IPS DF 6.9 (cell line): ENCODE measurements around the gene EDN3.
"Not testable (repeated sequence)": the region's sequence is repeated elsewhere in the genome, so short reads cannot be mapped to it uniquely, and the experiment has no call there.

Experiments
- DNase-seq: peaks from one replicate; pipeline ENCODE4 v3.0.0-alpha.2; 2013; ENCODE audit warnings: low read depth, low spot score
- H3K27ac ChIP-seq: one replicate; pipeline ENCODE4 v1.5.1; 2013; ENCODE audit warnings: low read length, control low read depth
- H3K27me3 ChIP-seq: 2 replicates; pipeline ENCODE4 v1.6.1; 2013; ENCODE audit warnings: mild to moderate bottlenecking, low read length; ENCODE audit not compliant: control insufficient read depth, insufficient read depth
- H3K36me3 ChIP-seq: 2 replicates; pipeline ENCODE4 v1.6.1; 2013; ENCODE audit warnings: low read length; ENCODE audit not compliant: control insufficient read depth, insufficient read depth
- H3K4me1 ChIP-seq: 2 replicates; pipeline ENCODE4 v1.6.1; 2013; ENCODE audit warnings: low read length; ENCODE audit not compliant: control insufficient read depth, insufficient read depth
- H3K4me3 ChIP-seq: 2 replicates; pipeline ENCODE4 v1.5.1; 2013; ENCODE audit warnings: mild to moderate bottlenecking, low read length
- H3K9me3 ChIP-seq: 2 replicates; pipeline ENCODE4 v1.6.1; 2013; ENCODE audit warnings: low read length, inconsistent platforms; ENCODE audit not compliant: control insufficient read depth, insufficient read depth
- WGBS: extraction: QIAGEN DNeasy Blood & Tissue Kit; methylation state at CpG from one replicate; pipeline ENCODE4 v1.1.7; 2013; ENCODE audit warnings: mixed read lengths, missing lambda C conversion rate; ENCODE audit not compliant: insufficient read length, insufficient coverage; 5-methylcytosine and 5-hydroxymethylcytosine counted together

The EDN3 gene

DNA sequence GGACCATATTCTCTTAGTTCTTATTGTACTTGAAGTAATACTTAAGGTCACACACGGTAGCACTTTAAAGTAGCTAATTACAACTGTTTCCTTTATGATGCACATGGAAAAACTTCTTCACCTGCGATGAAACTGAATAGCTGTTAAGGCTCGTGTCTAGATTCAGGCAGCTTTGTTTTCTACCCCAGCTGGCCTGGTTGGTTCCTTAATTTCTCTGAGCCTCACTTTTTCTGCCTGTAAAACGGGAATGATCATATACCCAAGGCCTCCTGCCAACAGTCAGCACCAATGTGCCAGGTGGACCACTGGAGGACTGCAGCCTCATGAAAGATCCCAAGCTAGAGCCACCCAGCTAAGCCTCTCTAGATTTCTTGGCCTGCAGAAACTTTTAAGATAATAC lies 35.0 kb downstream of the EDN3 start:
- Histone ChIP-seq H3K27me3 (no peaks in the 10 kb centered on the region; the same call in 1 of the 2 replicates), H3K4me3 (no peak overlapping the region), H3K4me1 (no peaks in the 10 kb centered on the region), H3K9me3 (no peaks in the 10 kb centered on the region), H3K27ac (no peak overlapping the region), H3K36me3 (no peaks in the 10 kb centered on the region)
- no peak for DNase-seq
- no CpG with 5 or more reads among the region's 4 CpGs for WGBS

DNA sequence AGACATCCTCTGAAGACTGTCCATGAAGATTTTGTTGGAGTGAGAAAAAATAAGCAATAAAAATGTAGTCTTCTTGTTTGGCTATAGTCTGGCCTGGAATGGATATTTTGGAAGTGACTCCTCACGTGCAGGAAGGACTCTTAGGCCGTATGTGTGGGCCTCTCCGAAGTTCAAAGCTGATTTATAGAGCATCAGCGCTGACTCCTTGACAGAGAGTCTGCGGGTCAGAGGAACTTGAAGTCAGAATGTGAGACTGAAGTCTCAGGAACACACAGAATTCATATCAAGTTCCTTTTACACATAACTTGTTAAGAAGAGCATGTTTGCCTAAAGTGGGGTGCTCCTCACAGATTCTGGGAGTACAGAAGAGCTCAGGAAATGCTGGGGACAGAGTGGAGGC lies 36.1 kb downstream of the EDN3 start:
- Histone ChIP-seq H3K4me1 (no peaks in the 10 kb centered on the region), H3K4me3 (no peak overlapping the region), H3K27ac (no peak overlapping the region), H3K27me3 (no peaks in the 10 kb centered on the region; the same call in 1 of the 2 replicates), H3K9me3 (no peaks in the 10 kb centered on the region), H3K36me3 (no peaks in the 10 kb centered on the region)
- no CpG with 5 or more reads among the region's 5 CpGs for WGBS
- DNase-seq, result no peak

DNA sequence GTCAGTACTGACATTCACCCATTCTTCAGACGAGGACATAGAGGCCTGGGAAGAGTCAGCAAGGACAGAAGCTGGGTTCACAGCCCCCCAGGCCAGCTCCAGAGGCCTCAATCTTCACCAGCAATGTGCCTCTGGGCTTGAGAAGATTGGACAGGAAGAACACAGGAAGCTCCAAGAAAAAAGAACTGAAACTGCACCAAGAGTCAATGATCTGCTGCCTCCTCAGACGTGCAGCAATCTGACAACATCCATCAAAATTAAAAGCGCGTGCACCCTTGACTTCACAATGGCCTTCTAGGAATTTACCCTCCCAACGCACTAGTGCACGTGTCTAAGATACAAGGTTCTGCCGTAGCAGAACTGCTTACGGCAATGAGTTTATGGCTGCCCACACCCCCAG lies 38.0 kb downstream of the EDN3 start:
- not testable (repeated sequence) for H3K27me3 ChIP-seq, H3K36me3 ChIP-seq, H3K4me3 ChIP-seq, H3K9me3 ChIP-seq, DNase-seq, H3K27ac ChIP-seq, H3K4me1 ChIP-seq
- WGBS, result no CpG with 5 or more reads among the region's 8 CpGs

DNA sequence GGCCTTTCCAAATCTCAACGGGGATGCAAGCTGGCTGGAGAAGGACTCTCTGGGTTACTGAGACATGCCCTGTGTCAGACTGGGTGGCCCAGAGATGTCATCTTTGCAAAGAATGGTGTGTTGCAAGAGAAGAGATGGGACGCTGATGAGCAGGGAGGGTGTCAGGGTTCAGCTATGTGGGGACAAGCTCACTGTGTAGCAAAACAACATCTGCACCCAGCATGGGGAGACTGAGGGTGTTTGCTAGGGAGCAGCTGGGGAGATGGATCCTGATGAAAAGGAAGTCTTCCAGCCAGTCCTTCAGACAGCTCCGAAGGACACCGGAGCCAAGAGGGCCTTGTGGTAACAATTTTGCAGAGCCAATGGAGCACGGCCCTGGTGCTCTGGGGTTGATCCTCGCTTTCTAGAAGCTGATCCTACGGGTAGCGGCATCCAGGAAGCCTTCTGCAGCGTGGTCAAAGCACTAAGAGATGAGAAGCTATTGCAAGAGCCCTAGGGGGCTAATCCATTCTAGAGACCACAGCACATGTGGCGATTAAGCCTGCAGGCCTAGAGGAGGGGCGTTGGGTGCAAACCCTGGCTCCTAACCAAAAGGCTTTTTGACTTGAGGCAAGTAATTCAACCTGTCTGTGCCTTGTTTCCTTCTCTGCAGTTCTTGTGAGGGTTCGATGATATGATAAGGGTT lies 39.9 kb downstream of the EDN3 start:
- Histone ChIP-seq H3K36me3 (no peaks in the 10 kb centered on the region), H3K9me3 (no peaks in the 10 kb centered on the region), H3K27me3 (no peaks in the 10 kb centered on the region), H3K4me1 (no peaks in the 10 kb centered on the region), H3K4me3 (no peak overlapping the region), H3K27ac (no peak overlapping the region)
- DNase-seq, result no peak
- WGBS, result no CpG with 5 or more reads among the region's 12 CpGs

DNA sequence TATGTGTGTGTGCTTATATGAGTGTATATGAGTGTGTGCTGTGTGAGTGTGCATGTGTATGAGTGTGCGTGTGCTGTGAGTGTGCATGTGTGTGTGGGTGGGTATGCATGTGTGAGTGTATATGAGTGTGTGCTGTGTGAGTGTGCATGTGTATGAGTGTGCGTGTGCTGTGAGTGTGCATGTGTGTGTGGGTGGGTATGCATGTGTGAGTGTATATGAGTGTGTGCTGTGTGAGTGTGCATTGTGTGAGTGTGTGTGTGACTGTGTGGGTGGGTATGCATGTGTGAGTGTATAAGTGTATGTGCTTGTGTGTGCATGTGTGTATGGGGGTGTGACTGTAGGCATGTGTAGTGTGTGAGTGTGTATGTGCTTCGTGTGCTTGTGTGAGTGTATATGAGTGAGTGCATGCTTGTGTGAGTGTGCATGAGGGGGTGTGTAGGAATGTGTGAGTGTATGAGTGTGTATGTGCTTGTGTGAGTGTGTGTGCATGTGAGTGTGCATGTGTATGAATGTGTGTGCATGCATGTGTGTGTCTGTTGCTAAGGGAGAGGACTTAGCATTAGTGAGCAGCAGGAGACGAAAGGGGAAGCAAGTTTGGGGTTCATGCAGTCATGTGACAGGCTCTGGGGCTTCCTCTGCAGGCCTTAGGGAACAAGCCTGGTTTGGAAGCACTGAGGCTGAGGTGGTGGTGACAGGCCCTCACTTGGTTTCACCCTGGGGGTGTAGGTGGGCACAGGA lies 41.0 kb downstream of the EDN3 start:
- H3K9me3 ChIP-seq, H3K27me3 ChIP-seq, DNase-seq, H3K36me3 ChIP-seq, H3K4me1 ChIP-seq, H3K27ac ChIP-seq, H3K4me3 ChIP-seq: not testable (repeated sequence)
- WGBS, result no CpG with 5 or more reads among the region's 4 CpGs

DNA sequence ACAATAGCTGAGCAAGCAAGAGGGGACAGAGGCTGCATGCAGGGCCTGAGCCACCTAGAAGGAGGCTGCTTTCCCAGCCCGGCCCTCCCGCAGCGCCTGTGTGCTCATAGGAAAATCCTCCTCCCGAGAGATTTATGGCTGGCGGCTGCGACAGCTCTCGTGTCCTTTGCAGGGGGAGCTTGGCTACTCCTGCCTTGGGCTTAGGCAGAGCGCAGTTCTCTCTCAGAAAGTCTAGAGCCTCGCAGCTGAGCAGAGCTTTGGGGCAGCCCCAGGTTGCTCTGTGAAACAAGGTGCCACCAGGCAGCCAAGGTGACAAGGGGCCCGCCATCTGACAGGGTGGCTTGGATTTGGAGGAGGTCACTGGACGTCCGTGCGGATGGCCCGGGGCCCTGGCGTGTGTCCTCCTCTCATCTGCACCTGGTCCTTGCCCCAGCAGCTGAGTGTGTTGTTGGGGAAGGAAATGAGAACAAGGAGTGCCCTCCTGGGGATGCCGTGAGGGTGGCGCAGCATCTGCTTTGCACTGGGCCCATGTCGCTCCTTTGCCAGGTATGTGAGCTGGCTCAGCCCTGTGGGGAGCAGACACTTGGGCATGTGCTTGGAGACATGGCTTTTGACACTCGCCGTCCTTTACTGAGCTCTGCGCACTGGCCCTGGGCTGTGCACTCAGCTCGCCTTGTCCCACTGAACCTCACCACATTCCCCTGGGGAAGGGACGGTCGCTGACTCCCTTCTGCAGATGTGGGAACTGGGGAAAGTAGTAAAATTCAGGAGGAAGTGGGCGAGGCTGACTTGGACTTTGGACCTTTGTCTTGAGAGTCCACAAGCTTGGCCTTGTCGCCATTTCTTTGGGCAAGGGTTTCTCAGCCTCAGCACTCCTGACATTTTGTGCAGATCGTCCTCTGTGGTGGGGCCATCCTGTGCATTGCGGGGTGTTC lies 41.9 kb downstream of the EDN3 start:
- no peaks in the 10 kb centered on the region for H3K4me1 ChIP-seq
- H3K27me3 ChIP-seq, result no peaks in the 10 kb centered on the region
- no peak overlapping the region for H3K27ac ChIP-seq
- WGBS, result no CpG with 5 or more reads among the region's 28 CpGs
- no peak overlapping the region for H3K4me3 ChIP-seq
- no peak for DNase-seq
- no peaks in the 10 kb centered on the region for H3K36me3 ChIP-seq
- H3K9me3 ChIP-seq, result no peaks in the 10 kb centered on the region

DNA sequence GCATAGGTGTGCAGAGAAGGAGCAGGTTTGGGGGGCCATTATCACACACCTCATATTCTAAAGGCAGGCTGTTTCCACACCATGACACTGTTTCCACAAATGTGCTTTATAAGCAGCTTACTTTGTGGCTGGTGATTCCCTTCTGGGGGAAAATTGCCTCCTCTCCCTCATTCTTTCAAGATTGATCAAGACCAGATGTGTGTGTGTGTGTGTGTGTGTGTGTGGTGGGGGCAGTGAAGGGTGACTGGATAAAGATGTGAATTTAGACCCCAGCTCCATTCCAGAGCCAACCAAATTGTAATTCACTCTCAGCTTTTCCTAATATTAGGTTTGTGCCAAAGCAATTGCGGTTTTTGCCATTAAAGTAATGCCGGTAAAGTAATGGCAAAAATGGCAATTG lies 45.6 kb downstream of the EDN3 start:
- no peak for DNase-seq
- H3K27ac ChIP-seq, result no peak overlapping the region
- H3K27me3 ChIP-seq, result no peaks in the 10 kb centered on the region
- no peaks in the 10 kb centered on the region for H3K9me3 ChIP-seq
- no peak overlapping the region for H3K4me3 ChIP-seq
- no peaks in the 10 kb centered on the region for H3K36me3 ChIP-seq
- no peaks in the 10 kb centered on the region for H3K4me1 ChIP-seq
- no CpG with 5 or more reads among the region's 2 CpGs for WGBS

DNA sequence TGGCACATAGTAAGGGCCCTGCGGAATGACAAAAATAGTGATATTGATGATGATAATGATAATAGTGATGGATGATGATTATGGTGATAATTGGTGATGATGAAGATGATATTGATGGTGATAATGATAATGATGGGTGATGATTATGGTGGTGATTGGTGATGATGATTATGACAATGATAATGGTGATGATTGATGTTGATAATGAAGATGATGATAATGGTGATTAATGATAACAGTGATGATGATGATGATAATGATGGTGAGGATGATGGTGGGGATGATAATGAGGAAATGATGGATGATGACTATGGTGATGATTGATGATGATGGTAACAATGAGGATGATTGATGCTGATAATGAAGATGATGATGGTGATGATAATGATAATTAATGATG lies 48.9 kb downstream of the EDN3 start:
- no peaks in the 10 kb centered on the region for H3K27me3 ChIP-seq
- 100% methylated on average over 1 of the region's 1 CpG for WGBS
- H3K27ac ChIP-seq, result no peak overlapping the region
- no peaks in the 10 kb centered on the region for H3K36me3 ChIP-seq
- DNase-seq, result no peak
- H3K4me3 ChIP-seq, result no peak overlapping the region
- no peaks in the 10 kb centered on the region for H3K4me1 ChIP-seq
- H3K9me3 ChIP-seq, result no peaks in the 10 kb centered on the region

DNA sequence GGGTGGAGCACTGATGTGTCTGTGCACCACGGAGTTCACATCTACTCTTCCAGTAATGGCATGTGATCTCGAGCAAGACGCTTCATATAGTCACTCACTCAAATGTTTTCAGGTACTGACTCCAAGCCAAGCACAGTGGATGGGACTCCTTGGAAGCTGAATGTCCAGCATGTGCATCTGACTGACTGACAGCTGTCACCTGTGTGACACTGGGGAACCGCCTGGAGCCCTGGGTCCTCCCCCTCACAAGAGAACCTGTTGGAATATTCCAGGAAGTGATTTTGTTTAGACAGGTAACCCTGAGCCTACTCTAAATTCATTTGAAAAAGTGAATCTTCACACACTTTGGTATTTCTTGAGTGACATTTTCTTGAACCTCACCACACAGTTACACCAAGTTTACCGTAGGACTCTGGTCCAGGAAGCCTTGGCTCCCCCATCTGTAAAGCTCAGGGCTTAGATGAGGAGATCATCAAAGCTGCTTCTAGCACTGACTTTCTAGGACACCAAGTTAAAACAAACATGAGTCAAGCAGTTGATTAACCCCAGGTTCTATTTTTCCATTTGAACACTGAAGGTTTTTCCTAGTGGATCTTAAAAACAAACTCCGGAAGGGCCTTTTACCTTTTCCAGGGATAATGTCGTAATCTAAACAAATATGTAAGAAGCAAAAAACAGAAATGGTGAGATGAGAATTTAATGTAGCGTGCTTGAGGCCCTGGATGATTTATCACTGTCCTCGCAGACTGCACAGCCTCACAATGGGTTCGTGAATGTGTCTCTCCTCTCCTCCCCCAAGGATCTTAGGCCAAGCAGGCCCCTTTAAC lies 50.1 kb downstream of the EDN3 start:
- Histone ChIP-seq H3K27me3 (no peaks in the 10 kb centered on the region), H3K4me1 (no peaks in the 10 kb centered on the region), H3K9me3 (no peaks in the 10 kb centered on the region), H3K4me3 (no peak overlapping the region), H3K27ac (no peak overlapping the region), H3K36me3 (no peaks in the 10 kb centered on the region)
- WGBS, result no CpG with 5 or more reads among the region's 10 CpGs
- no peak for DNase-seq
